Amygdala (tissue), 56 donors: Measurements from ENCODE around the gene GJA1.

Experiments
- DNase-seq, 56 donors: peaks; one replicate each; lab custom pipeline; 2025; lab: John Stamatoyannopoulos, UW

The GJA1 gene

GRCh38 chr6:121482004-121482693, 46.7 kb downstream of the GJA1 start:
- DNase-seq, result no peak

- no peak for DNase-seq
These were observed 47.3 kb downstream of the GJA1 start for GRCh38 chr6:121482751-121483150.

- DNase-seq, result no peak
These were observed 49.9 kb downstream of the GJA1 start for GRCh38 chr6:121485359-121485811.

GRCh38 chr6:121491576-121491975, 56.1 kb downstream of the GJA1 start:
- DNase-seq, result no peak

GRCh38 chr6:121492536-121492935, 57.1 kb downstream of the GJA1 start:
- no peak for DNase-seq

GRCh38 chr6:121497970-121498375, 62.5 kb downstream of the GJA1 start:
- DNase-seq, result no peak

GRCh38 chr6:121498481-121499276, 63.2 kb downstream of the GJA1 start:
- no peak for DNase-seq
